H1 (cell line): ENCODE data around the gene GPX6. TPM values are rescaled to one million over a fixed set of nuclear protein-coding genes. Genes with fewer than 3 reads are reported as not detected.

Source experiments
- ASH2L ChIP-seq: fragments of 200-600, 300-600 bp; sonication (generic); IDR thresholded peaks from one replicate; pipeline ENCODE4 v1.7.1; 2017; ENCODE audit warnings: low read length
- BACH1 ChIP-seq: IDR thresholded peaks from 2 replicates; pipeline ENCODE4 v1.6.1; 2012; ENCODE audit warnings: low read length, improper control_type of control experiment
- CHD2 ChIP-seq: IDR thresholded peaks from 2 replicates; pipeline ENCODE4 v1.6.1; 2012; ENCODE audit warnings: low read length, improper control_type of control experiment
- CREB1 ChIP-seq: IDR thresholded peaks from 2 replicates; pipeline ENCODE4 v1.6.1; 2012; ENCODE audit warnings: inconsistent platforms
- RXRA ChIP-seq: IDR thresholded peaks from 2 replicates; pipeline ENCODE4 v1.6.1; 2011; ENCODE audit warnings: low read depth, mild to moderate bottlenecking, low read length, moderate library complexity; ENCODE audit not compliant: insufficient read depth
- SIRT6 ChIP-seq: IDR thresholded peaks from one replicate; pipeline ENCODE4 v1.7.1; 2012; ENCODE audit warnings: low read length, inconsistent platforms
- TAF7 ChIP-seq: optimal IDR thresholded peaks from 2 replicates; pipeline ENCODE3; 2011; ENCODE audit warnings: low read depth, mild to moderate bottlenecking, inconsistent platforms, low read length, moderate library complexity, borderline replicate concordance
- ZNF274 ChIP-seq: IDR thresholded peaks from 2 replicates; pipeline ENCODE4 v1.7.0; 2012; ENCODE audit warnings: low read length, borderline replicate concordance; ENCODE audit errors: extremely low read depth
- polyA plus RNA-seq, 7 experiments: library from polyadenylated mRNA; depleted of rRNA in 3 of 7; stranded (reverse) in 5 of 7; unstranded in 2 of 7; fragments of >200 nt in 5 of 7; fragments of 200-250 nt in 2 of 7; gene quantifications; 1 replicate in 5 of 7; 2 replicates in 1 of 7; 4 replicates in 1 of 7; pipeline versions ENCODE4 v1.2.1 to v1.2.3, GENCODE V29; 2011 to 2013; ENCODE audit warnings: missing spikeins in 2 of 7, mixed read lengths in 2 of 7
- total RNA-seq: library from RNA; stranded (reverse); fragmentation: NEBNext Ultra II Directional; extraction: Animal tissue kit (Norgen Biotek cat#: 25700); gene quantifications from 2 replicates; pipeline ENCODE4 v1.2.1, GENCODE V29; 2021
- TF ChIP-seq, protein P1 (sequence below): fragments of 300-600 bp; sonication (generic); IDR thresholded peaks from 2 replicates; pipeline ENCODE4 v1.7.1; 2012; ENCODE audit warnings: low read length, moderate library complexity, mild to moderate bottlenecking, inconsistent platforms; ENCODE audit not compliant: insufficient replicate concordance

The GPX6 gene
- total and polyA plus RNA-seq, 2 of the 8 experiments (the other 6 are each of a cell fraction or from before 2014, with no cell fraction given) = not detected

DNA sequence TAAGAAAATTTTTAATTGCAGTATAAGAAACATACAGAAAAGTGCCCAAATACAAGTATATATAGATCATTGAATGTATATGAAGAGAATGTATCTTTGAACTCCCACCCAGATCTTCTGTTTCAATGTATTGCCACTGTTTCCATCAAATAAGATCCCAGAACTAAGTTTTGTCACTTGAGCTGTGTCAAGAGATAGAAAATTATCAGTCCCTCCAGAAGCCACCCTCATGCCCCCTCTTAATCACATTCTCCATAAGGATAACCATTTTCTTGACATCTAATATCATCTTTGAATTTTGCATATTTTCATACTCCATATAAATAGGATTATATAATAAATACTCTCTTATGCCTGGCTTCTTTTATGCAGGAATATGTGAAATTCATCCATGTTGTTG lies 30.4 kb upstream of the GPX6 start (continued):
- TF ChIP-seq TAF7 (no peak), CREB1 (no peak), BACH1 (no peak), RXRA (no peak), SIRT6 (no peak), ASH2L (no peak), CHD2 (no peak), ZNF274 (no peak)
- TF ChIP-seq, protein P1, sequence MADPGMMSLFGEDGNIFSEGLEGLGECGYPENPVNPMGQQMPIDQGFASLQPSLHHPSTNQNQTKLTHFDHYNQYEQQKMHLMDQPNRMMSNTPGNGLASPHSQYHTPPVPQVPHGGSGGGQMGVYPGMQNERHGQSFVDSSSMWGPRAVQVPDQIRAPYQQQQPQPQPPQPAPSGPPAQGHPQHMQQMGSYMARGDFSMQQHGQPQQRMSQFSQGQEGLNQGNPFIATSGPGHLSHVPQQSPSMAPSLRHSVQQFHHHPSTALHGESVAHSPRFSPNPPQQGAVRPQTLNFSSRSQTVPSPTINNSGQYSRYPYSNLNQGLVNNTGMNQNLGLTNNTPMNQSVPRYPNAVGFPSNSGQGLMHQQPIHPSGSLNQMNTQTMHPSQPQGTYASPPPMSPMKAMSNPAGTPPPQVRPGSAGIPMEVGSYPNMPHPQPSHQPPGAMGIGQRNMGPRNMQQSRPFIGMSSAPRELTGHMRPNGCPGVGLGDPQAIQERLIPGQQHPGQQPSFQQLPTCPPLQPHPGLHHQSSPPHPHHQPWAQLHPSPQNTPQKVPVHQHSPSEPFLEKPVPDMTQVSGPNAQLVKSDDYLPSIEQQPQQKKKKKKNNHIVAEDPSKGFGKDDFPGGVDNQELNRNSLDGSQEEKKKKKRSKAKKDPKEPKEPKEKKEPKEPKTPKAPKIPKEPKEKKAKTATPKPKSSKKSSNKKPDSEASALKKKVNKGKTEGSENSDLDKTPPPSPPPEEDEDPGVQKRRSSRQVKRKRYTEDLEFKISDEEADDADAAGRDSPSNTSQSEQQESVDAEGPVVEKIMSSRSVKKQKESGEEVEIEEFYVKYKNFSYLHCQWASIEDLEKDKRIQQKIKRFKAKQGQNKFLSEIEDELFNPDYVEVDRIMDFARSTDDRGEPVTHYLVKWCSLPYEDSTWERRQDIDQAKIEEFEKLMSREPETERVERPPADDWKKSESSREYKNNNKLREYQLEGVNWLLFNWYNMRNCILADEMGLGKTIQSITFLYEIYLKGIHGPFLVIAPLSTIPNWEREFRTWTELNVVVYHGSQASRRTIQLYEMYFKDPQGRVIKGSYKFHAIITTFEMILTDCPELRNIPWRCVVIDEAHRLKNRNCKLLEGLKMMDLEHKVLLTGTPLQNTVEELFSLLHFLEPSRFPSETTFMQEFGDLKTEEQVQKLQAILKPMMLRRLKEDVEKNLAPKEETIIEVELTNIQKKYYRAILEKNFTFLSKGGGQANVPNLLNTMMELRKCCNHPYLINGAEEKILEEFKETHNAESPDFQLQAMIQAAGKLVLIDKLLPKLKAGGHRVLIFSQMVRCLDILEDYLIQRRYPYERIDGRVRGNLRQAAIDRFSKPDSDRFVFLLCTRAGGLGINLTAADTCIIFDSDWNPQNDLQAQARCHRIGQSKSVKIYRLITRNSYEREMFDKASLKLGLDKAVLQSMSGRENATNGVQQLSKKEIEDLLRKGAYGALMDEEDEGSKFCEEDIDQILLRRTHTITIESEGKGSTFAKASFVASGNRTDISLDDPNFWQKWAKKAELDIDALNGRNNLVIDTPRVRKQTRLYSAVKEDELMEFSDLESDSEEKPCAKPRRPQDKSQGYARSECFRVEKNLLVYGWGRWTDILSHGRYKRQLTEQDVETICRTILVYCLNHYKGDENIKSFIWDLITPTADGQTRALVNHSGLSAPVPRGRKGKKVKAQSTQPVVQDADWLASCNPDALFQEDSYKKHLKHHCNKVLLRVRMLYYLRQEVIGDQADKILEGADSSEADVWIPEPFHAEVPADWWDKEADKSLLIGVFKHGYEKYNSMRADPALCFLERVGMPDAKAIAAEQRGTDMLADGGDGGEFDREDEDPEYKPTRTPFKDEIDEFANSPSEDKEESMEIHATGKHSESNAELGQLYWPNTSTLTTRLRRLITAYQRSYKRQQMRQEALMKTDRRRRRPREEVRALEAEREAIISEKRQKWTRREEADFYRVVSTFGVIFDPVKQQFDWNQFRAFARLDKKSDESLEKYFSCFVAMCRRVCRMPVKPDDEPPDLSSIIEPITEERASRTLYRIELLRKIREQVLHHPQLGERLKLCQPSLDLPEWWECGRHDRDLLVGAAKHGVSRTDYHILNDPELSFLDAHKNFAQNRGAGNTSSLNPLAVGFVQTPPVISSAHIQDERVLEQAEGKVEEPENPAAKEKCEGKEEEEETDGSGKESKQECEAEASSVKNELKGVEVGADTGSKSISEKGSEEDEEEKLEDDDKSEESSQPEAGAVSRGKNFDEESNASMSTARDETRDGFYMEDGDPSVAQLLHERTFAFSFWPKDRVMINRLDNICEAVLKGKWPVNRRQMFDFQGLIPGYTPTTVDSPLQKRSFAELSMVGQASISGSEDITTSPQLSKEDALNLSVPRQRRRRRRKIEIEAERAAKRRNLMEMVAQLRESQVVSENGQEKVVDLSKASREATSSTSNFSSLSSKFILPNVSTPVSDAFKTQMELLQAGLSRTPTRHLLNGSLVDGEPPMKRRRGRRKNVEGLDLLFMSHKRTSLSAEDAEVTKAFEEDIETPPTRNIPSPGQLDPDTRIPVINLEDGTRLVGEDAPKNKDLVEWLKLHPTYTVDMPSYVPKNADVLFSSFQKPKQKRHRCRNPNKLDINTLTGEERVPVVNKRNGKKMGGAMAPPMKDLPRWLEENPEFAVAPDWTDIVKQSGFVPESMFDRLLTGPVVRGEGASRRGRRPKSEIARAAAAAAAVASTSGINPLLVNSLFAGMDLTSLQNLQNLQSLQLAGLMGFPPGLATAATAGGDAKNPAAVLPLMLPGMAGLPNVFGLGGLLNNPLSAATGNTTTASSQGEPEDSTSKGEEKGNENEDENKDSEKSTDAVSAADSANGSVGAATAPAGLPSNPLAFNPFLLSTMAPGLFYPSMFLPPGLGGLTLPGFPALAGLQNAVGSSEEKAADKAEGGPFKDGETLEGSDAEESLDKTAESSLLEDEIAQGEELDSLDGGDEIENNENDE = no peak
